AG04449 (cell line): ENCODE data around the gene MED13L.

Source experiments
- CTCF ChIA-PET: fragments of 350-600 bp; formaldehyde crosslinking; extraction: SDS; loops from one replicate; lab custom pipeline; 2021; ENCODE audit warnings: antibody characterized with exemption; lab: Yijun Ruan, JAX
- POLR2A ChIA-PET: fragments of 400-600, 350-600 bp; formaldehyde crosslinking; extraction: SDS; loops from one replicate; lab custom pipeline; 2020; ENCODE audit warnings: antibody characterized with exemption, inconsistent platforms; lab: Yijun Ruan, JAX
- DNase-seq: peaks from one replicate; pipeline ENCODE4 v3.0.0-alpha.2; 2010; ENCODE audit warnings: low read depth, low spot score
- H3K4me3 ChIP-seq: 2 replicates; pipeline ENCODE4 v1.5.1; 2011; ENCODE audit warnings: low read depth, mild to moderate bottlenecking, control low read depth, low read length
- TF ChIP-seq, protein P1 (sequence below): IDR thresholded peaks from one replicate; pipeline ENCODE4 v1.5.1; 2011; ENCODE audit warnings: mild to moderate bottlenecking, moderate library complexity, low read length, control low read depth, inconsistent platforms; ENCODE audit not compliant: insufficient read depth; ENCODE audit errors: missing control alignments

MED13L gene

DNA sequence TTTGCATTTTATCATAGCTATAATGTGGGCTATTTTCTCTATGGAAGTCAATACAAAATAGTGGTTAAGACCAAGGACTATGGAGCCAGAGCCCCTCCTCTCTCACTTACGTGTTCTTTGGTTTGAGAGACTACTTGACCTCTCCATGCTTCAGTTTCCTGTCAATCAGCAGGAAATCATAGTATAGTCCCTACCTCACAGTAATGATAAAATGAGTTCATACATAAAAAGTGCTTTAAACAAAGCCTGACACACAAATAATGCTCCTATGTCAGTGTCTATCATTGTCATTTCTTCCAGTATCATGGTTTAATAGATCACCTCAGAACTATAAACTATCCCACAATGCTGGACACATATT lies 90.4 kb downstream of the MED13L start:
- no peak overlapping the region for H3K4me3 ChIP-seq
- DNase-seq: no peak
- CTCF ChIA-PET: interaction anchor here (1.6 kb wide), 1 partner anchor 9 kb away, joined by 4 read pairs; no protein-coding TSS in a partner anchor

DNA sequence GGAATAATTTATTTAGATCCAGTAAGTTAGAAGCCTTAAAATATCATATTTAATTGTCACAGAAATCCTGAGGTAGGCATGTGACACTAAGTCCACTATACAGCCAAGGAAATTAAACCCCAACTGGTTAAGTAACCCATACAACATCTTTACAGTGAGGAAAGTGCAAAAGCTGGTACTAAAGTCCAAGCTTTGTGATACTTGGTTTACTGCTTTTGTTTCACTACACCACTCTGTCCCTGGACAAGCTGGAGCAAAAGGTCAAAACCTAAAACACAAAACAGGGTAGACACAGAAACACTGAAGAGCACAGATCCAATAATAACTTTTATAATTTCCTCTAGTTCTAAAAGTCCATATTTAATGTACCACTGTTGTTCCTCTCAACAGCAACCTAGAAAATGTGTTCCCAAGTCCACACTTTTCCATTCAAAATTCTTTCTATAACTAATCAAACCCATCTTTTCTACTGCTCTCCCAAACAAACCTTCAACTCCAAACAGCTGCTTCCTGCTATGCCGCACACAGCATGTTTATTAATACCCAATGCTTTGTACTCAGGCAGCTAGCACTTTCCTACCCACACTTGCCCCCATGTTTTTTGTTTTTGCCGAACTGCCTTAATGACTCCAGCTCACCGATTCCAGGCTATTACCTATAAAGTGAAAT lies 90.9 kb downstream of the MED13L start:
- POLR2A ChIA-PET: no interaction called here
- DNase-seq: no peak
- TF ChIP-seq, protein P1, sequence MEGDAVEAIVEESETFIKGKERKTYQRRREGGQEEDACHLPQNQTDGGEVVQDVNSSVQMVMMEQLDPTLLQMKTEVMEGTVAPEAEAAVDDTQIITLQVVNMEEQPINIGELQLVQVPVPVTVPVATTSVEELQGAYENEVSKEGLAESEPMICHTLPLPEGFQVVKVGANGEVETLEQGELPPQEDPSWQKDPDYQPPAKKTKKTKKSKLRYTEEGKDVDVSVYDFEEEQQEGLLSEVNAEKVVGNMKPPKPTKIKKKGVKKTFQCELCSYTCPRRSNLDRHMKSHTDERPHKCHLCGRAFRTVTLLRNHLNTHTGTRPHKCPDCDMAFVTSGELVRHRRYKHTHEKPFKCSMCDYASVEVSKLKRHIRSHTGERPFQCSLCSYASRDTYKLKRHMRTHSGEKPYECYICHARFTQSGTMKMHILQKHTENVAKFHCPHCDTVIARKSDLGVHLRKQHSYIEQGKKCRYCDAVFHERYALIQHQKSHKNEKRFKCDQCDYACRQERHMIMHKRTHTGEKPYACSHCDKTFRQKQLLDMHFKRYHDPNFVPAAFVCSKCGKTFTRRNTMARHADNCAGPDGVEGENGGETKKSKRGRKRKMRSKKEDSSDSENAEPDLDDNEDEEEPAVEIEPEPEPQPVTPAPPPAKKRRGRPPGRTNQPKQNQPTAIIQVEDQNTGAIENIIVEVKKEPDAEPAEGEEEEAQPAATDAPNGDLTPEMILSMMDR: no peak
- no peak overlapping the region for H3K4me3 ChIP-seq
- CTCF ChIA-PET: interaction anchor here (1.6 kb wide), 1 partner anchor 9 kb away, joined by 4 read pairs; no protein-coding TSS in a partner anchor

More for the DNA sequence above, 90.4 kb downstream of the MED13L start:
- TF ChIP-seq, protein P1: no peak
- POLR2A ChIA-PET: no interaction called here

DNA sequence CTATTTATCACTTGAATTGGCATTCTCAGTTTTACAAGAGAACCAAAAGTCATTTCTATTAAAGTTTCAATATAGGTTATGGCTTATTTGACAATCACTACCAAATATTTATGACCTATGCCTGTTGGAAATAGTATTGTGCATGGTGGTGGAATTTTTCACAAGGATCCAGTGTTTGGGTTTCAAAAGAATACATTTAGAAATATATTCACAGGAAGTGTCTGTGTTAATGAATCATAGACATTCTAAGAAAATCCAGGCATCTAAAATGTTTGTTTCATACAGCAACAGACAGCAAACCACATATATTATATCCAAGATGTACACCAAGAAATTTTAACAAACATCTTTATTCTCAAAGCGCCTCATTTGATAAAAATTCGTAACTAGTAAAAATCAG lies 92.7 kb downstream of the MED13L start:
- no peak for DNase-seq
- H3K4me3 ChIP-seq: no peak overlapping the region
- CTCF ChIA-PET: interaction anchor here (0.7 to 1.2 kb wide), 2 partner anchors 118 to 186 kb away, joined by 4 read pairs; no protein-coding TSS in a partner anchor
- TF ChIP-seq, protein P1: no peak
- POLR2A ChIA-PET: no interaction called here

DNA sequence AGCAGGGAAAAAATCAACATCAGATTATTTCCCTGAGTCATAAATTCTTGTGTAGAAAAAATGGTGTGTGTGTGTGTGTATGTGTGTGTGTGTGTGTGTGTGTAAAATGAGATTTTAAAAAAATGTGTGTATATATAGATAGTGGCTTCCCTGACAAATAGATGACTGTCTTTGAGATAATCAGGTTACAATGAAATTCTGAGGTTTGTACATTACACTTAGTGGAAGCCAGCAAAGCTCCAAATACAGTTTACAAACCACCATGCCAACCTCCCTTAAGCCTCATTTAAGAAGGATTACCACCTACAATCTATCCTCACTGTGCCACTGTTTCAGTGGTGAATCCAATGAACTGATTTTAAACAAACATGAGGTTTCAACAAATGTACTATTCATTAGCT lies 93.8 kb downstream of the MED13L start:
- CTCF ChIA-PET: interaction anchor here (1.2 kb wide), 1 partner anchor 185 kb away, joined by 4 read pairs; no protein-coding TSS in a partner anchor
- H3K4me3 ChIP-seq: no peak overlapping the region
- TF ChIP-seq, protein P1: no peak
- POLR2A ChIA-PET: no interaction called here
- DNase-seq: no peak

DNA sequence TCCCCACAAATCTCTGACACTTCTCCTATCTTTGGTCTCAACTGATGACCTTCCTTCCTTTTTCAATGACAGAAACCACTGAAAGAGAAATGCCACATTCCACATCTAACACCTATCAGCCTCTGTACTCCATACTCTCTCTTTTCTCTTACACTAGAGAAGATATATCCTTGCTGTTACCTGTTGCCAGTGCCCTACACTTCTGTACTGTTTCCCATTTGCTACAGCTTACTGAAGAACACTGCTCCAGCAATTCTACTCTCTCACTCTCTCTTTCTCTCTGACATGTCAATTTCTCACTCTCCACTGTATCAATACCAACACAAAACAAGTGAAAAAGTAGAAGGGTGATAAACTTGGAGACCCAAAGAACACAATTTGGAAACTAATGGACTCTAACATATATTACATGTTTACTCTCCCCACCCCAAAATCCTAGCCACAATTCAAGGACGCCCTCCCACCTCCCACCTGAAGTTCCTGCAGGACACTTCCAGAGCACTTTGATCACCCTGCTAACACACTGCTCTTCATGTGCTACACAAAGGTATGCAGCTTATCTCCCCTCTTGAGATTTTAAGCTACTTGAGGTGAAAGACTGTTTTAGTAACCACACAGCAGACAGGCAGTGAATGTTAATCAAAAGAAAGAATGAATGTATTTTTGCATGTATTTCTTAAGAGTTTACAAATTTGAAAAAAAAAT lies 95.0 kb downstream of the MED13L start:
- no peak for DNase-seq
- ChIA-PET CTCF (no interaction called here), POLR2A (no interaction called here)
- TF ChIP-seq, protein P1: no peak
- no peak overlapping the region for H3K4me3 ChIP-seq

DNA sequence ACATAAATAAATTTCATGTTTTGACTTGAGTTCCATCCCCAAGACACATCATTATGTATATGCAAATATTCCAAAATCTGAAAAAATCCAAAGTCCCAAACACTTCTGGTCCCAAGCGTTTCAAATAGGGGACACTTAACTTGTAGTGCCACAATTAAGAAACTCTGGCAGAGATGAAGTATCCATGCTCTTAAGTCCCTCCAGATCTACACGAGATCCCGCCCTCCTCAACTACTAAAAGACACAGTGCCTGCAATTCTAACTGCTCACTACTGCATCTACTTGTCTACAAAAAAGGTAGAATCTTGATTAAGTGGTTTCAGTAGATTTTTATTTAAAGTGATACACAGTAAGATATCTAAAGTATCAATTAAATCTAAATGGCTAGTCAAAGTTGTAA lies 97.0 kb downstream of the MED13L start:
- no peak overlapping the region for H3K4me3 ChIP-seq
- DNase-seq: no peak
- TF ChIP-seq, protein P1: no peak
- ChIA-PET CTCF (interaction anchor here (1.1 kb wide), 1 partner anchor 12 kb away, joined by 3 read pairs; no protein-coding TSS in a partner anchor), POLR2A (no interaction called here)
